ENCODE results near the gene SERP1.

- TF ChIP-seq CTCF (IDR thresholded peaks at IDR 0.05; ENCODE audit: low read depth, low read length) (no peak), EZH2phosphoT487 (IDR thresholded peaks at IDR 0.05; ENCODE audit: low read depth) (no peak)
These were observed 27.3 kb downstream of the SERP1 start for GRCh38 chr3:150519026-150519425.
